Measurements from ENCODE around the gene IGF2R. TPM values are rescaled to one million over a fixed set of nuclear protein-coding genes. Genes with fewer than 3 reads are reported as not detected.
A peak's percentile ranks its signal among the peaks of the same experiment; 100 is the strongest.

The IGF2R gene
- total and polyA plus RNA-seq, 7 donors = 40.1 to 167 (median 113) TPM

DNA sequence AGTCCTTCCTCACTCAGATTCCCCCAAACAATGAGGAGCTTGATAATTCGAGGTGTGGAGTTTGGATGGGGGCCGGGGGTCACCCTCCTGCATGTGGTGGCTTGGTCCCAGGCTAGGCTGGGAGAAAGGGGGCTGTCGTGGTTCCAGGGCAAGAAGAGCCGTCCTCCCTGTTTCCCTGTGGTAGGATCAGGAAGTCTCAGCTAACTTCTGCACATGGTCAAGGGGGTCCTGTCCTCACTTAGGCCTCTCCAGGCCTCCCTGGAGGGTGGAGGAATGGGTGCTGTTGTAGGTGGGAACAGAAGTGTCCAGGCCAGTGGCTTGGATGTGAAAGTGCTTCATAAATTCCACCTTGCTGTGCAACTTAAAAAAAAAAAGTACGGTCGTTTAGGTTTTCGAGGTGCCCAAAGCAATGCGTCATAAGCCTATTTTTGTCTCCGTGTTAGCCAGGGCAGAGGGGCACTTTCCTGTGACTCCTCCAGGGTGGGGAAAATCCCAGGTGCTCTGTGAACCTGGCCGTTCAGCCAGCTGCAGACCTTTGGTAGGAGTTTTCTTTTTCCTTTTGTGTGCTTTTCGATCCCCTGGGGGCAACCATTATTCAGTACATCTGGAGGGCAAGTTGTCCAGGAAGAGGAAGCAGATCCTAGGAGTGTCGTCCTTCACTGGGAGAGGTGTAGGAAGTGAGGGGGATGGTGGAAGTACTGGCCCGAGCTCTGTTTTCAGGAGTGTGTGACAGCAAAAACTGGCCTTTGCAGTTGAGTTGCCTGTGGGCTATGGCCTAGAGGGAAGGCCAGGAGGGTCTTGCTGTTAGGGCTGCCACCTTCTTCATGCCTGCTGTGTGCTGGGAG, 9.6 kb downstream of the IGF2R start:
- Histone ChIP-seq H3K27me3 (ENCODE audit: insufficient read depth in 3 of 3, low read length in 2 of 3) (no peaks in the 10 kb centered on the region), H3K36me3 (ENCODE audit: insufficient read depth in 1 of 2, low read depth in 1 of 2) (no peaks in the 10 kb centered on the region), H3K9me3 (no peaks in the 10 kb centered on the region), H3K4me3 (peak overlapping the region; percentile 33), H3K4me1 (peaks cover 96% of the 10 kb centered on the region), H3K27ac (peak overlapping the region; percentile 90)
- ATAC-seq (peak; percentile 43 to 70 (median 60)), DNase-seq (no peak)
- TF ChIP-seq, protein P1, sequence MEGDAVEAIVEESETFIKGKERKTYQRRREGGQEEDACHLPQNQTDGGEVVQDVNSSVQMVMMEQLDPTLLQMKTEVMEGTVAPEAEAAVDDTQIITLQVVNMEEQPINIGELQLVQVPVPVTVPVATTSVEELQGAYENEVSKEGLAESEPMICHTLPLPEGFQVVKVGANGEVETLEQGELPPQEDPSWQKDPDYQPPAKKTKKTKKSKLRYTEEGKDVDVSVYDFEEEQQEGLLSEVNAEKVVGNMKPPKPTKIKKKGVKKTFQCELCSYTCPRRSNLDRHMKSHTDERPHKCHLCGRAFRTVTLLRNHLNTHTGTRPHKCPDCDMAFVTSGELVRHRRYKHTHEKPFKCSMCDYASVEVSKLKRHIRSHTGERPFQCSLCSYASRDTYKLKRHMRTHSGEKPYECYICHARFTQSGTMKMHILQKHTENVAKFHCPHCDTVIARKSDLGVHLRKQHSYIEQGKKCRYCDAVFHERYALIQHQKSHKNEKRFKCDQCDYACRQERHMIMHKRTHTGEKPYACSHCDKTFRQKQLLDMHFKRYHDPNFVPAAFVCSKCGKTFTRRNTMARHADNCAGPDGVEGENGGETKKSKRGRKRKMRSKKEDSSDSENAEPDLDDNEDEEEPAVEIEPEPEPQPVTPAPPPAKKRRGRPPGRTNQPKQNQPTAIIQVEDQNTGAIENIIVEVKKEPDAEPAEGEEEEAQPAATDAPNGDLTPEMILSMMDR (IDR thresholded peaks at IDR 0.05) = no peak
- WGBS, 3 donors = 19 to 31% (median 20%) methylated on average over 13 of the region's 13 CpGs
- intact Hi-C loops (cut with DNase I) = loop anchor here in 1 of 2 donors (10.0 kb wide), 1 partner anchor 284 kb away; the partner anchor contains the start of gene SOD2

DNA sequence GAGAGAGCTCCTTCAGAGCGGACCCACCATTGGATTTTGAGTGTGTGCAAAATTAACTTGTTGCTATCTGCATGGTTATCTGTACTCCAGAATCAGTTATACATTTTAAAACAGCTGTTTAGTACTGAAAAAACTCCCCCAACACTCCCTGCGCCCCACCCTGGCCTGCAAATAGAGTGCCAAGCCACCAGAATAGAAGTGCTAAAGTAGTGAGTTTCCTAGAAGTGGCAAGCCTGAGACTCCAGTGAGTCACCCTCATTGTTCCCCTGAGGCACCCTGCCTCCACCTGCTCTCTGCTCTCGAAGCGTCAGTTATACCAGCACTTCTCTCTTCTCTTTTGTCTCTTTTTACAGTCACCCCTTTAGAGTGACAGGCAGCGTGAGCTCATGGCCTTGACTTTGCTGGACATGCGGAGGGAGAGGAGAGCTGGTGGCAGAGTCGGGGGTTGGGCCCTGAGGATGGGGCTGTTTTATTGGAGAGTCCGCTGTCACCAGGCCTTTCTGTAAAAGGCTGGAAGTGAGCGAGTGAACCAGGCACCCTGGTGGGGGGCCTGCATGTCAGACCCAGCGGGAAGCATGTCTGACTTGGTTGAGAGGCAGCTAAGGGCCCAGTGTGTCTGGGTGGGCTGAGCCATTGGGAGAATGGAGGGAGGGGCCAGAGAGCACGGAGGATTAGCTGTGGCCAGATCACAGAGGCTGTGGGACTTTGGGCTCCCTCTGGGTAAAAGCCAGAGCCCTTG, 10.4 kb downstream of the IGF2R start:
- WGBS, 3 donors = 41 to 59% (median 49%) methylated on average over 11 of the region's 11 CpGs
- ATAC-seq (peak; percentile 73 to 86 (median 83)), DNase-seq (peak; percentile 70 to 82)
- Histone ChIP-seq H3K4me3 (peak overlapping the region; percentile 33), H3K36me3 (ENCODE audit: insufficient read depth in 1 of 2, low read depth in 1 of 2) (no peaks in the 10 kb centered on the region), H3K9me3 (no peaks in the 10 kb centered on the region), H3K27ac (peak overlapping the region; percentile 90), H3K27me3 (ENCODE audit: insufficient read depth in 3 of 3, low read length in 2 of 3) (no peaks in the 10 kb centered on the region), H3K4me1 (peaks cover 97% of the 10 kb centered on the region)
- TF ChIP-seq, protein P1 (IDR thresholded peaks at IDR 0.05) = no peak
- intact Hi-C loops (cut with DNase I) = loop anchor here in 1 of 2 donors (10.0 kb wide), 1 partner anchor 285 kb away; the partner anchor contains the start of gene SOD2

DNA sequence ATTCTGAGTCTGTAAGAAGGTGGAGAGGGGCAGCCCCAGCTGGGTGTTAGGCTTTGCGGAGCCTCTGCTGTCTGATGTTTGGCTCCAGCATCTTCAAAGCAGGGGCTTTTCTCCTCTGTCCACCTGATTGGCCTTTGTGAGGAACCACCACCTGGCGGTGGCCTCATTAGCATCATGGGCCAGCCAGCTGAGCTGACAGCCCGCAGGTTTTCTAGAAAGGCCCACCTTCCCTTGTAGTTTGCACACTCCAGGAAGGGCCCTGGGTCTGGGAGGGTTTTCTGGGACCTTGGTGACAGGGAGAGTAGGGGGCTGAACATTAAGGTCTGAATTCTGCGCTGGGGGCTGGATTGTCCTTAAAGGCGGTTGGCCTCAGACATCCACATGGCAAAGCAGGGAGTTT, 11.6 kb downstream of the IGF2R start:
- no peak for ATAC-seq
- 89 to 99% (median 97%) methylated on average over 5 of the region's 5 CpGs for WGBS, 3 donors
- Histone ChIP-seq H3K4me3 (no peak overlapping the region), H3K9me3 (no peaks in the 10 kb centered on the region), H3K4me1 (peaks cover 98% of the 10 kb centered on the region), H3K27ac (peak overlapping the region; percentile 90), H3K36me3 (ENCODE audit: insufficient read depth in 1 of 2, low read depth in 1 of 2) (no peaks in the 10 kb centered on the region), H3K27me3 (ENCODE audit: insufficient read depth in 3 of 3, low read length in 2 of 3) (no peaks in the 10 kb centered on the region)
- no peak for DNase-seq
- TF ChIP-seq, protein P1 (IDR thresholded peaks at IDR 0.05) = no peak
- intact Hi-C loops (cut with DNase I) = loop anchor here in 1 of 2 donors (5.0 kb wide), 1 partner anchor 47 kb away; no protein-coding TSS in a partner anchor

DNA sequence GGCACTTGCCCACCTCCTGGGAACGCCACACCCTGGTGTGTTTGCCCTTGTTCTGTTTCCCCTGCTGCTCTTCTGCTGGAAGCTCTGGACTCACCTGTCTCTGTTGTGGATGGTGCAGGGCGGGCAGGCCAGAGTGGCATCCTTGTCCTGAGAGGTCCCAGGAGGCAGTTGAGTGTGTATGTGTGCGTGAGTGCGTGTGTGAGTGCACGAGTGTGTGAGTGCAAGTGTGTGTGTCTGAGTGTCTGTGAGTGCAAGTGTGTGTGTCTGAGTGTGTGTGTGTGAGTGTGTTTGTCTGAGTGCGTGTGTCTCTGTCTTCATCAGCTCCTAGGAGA, 12.2 kb downstream of the IGF2R start:
- peaks cover 98% of the 10 kb centered on the region for H3K4me1 ChIP-seq
- H3K9me3 ChIP-seq = no peaks in the 10 kb centered on the region
- no peaks in the 10 kb centered on the region for H3K27me3 ChIP-seq (ENCODE audit: insufficient read depth in 3 of 3, low read length in 2 of 3)
- ATAC-seq (no peak), DNase-seq (no peak)
- no peaks in the 10 kb centered on the region for H3K36me3 ChIP-seq (ENCODE audit: insufficient read depth in 1 of 2, low read depth in 1 of 2)
- TF ChIP-seq, protein P1 (IDR thresholded peaks at IDR 0.05) = no peak
- peak overlapping the region; percentile 39 for H3K4me3 ChIP-seq
- 82 to 92% (median 86%) methylated on average over 6 of the region's 6 CpGs for WGBS, 3 donors
- peak overlapping the region; percentile 90 for H3K27ac ChIP-seq
- intact Hi-C loops (cut with DNase I) = loop anchor here in 1 of 2 donors (5.0 kb wide), 1 partner anchor 46 kb away; no protein-coding TSS in a partner anchor
